PFSK-1 (cell line): ENCODE measurements around the gene OR6S1.

Source experiments
- FOXP2 ChIP-seq: optimal IDR thresholded peaks from 2 replicates; pipeline ENCODE3; 2011; ENCODE audit warnings: borderline replicate concordance, control low read depth, inconsistent platforms; ENCODE audit not compliant: insufficient read depth; ENCODE audit errors: extremely low read length, extremely low read depth
- POLR2AphosphoS5 ChIP-seq: IDR thresholded peaks from 2 replicates; pipeline ENCODE4 v1.6.1; 2012; ENCODE audit warnings: low read depth, mild to moderate bottlenecking, control low read depth, low read length, moderate library complexity
- SIN3A ChIP-seq: IDR thresholded peaks from 2 replicates; pipeline ENCODE4 v1.6.1; 2012; ENCODE audit warnings: mild to moderate bottlenecking, low read length, moderate library complexity, borderline replicate concordance; ENCODE audit not compliant: insufficient read depth
- TAF1 ChIP-seq: IDR thresholded peaks from 2 replicates; pipeline ENCODE4 v1.6.1; 2012; ENCODE audit warnings: low read length, control low read depth, borderline replicate concordance; ENCODE audit not compliant: insufficient read depth
- TF ChIP-seq, protein P1 (sequence below), 2 experiments: IDR thresholded peaks; 2 replicates each; pipeline versions ENCODE4 v1.6.1 to v1.8.0; 2011 to 2012; ENCODE audit warnings: low read depth in 2 of 2, low read length in 2 of 2, control low read depth in 1 of 2, inconsistent platforms in 1 of 2, mild to moderate bottlenecking in 1 of 2, moderate library complexity in 1 of 2; ENCODE audit not compliant: insufficient read depth in 1 of 2

The OR6S1 gene

DNA sequence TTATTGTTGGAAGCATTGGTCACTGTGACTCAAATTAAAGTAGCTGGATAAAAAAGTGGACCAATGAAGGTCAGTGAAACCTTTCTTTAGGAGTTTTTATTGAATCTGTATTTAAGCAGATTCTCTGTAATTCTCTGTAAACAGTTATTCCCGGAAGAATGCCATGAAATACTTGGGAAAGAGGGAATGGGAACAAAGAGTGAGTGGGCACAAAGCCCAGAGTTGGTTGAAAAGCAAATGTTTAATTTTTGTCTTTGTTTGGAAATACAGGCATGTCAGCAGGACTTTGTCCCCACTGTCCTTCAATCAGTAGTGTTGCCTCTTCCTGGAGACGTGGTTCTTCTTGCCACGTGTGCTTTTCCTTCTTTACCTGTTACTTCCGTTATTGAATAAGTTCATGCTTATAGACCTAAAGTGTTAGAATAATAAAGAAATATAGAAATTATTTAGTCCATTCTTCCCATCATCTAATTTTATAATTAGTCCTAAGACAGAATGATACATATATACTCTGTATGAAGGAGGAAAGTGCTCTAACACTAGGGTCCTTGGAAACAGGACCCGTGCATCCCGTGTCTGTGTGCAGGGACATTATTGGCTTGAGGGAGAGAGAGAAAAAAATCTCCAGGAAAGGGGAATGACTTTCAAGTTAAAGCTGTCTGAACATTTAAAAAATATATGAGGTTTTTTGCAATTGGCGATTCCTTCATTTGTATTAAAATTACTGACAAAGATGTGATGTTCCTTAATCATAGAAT, 45.1 kb upstream of the OR6S1 start:
- TF ChIP-seq, protein P1, sequence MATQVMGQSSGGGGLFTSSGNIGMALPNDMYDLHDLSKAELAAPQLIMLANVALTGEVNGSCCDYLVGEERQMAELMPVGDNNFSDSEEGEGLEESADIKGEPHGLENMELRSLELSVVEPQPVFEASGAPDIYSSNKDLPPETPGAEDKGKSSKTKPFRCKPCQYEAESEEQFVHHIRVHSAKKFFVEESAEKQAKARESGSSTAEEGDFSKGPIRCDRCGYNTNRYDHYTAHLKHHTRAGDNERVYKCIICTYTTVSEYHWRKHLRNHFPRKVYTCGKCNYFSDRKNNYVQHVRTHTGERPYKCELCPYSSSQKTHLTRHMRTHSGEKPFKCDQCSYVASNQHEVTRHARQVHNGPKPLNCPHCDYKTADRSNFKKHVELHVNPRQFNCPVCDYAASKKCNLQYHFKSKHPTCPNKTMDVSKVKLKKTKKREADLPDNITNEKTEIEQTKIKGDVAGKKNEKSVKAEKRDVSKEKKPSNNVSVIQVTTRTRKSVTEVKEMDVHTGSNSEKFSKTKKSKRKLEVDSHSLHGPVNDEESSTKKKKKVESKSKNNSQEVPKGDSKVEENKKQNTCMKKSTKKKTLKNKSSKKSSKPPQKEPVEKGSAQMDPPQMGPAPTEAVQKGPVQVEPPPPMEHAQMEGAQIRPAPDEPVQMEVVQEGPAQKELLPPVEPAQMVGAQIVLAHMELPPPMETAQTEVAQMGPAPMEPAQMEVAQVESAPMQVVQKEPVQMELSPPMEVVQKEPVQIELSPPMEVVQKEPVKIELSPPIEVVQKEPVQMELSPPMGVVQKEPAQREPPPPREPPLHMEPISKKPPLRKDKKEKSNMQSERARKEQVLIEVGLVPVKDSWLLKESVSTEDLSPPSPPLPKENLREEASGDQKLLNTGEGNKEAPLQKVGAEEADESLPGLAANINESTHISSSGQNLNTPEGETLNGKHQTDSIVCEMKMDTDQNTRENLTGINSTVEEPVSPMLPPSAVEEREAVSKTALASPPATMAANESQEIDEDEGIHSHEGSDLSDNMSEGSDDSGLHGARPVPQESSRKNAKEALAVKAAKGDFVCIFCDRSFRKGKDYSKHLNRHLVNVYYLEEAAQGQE (IDR thresholded peaks at IDR 0.05; ENCODE audit: insufficient read depth in 1 of 2, low read depth in 2 of 2, low read length in 2 of 2) = no peak
- TF ChIP-seq FOXP2 (no peak), SIN3A (no peak), TAF1 (no peak), POLR2AphosphoS5 (no peak)

DNA sequence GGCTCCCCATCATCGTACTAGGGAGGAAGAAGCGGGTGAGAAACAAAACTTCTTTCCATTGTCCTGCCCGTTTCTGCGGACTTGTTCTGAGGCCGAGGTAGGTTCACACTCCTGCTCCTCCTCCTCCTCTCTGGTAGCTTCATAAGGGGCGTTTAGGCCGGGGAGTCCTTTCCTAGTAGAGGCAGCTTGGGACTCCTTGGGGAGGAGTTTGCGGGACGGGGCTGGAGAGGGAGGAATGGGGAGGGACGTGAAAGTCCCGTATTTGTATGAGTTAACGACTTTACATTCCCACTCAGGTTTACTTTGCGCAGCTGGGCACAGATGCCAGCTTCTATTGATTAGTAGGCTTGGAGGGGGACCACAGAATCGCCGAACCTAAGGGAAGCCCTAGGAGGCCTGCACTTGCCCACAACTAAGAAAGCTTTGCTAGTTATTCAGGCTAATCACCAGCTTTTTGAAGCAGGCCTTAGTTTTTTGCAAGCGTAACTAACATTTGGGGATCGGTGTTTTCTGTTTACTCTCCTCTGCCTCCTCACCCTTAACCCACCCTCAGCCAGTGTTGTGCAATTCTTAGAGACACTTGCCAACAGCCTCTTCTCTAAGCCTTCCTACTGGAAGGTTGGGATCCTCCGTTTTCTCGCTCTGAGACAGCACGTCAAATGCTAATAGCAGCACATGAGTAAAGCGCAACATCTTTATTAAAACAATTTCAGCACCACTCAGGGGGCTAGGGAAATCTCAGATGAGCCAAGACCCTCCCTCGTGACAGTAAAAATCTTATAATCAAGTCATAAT, 43.4 kb upstream of the OR6S1 start:
- TF ChIP-seq TAF1 (no peak), SIN3A (no peak), POLR2AphosphoS5 (no peak), FOXP2 (no peak)
- TF ChIP-seq, protein P1 (IDR thresholded peaks at IDR 0.05; ENCODE audit: insufficient read depth in 1 of 2, low read depth in 2 of 2, low read length in 2 of 2) = no peak

GRCh38 chr14:20683891-20684661, 42.6 kb upstream of the OR6S1 start, which contains the start of gene RNASE4:
Gene RNASE4 (plus strand): TSS chr14:20684560. CDS start chr14:20699372, 14,812 bp downstream.
- TF ChIP-seq TAF1 = no peak
- TF ChIP-seq, protein P1 (IDR thresholded peaks at IDR 0.05; ENCODE audit: insufficient read depth in 1 of 2, low read depth in 2 of 2, low read length in 2 of 2) = no peak
- TF ChIP-seq SIN3A = no peak
- no peak for TF ChIP-seq POLR2AphosphoS5

DNA sequence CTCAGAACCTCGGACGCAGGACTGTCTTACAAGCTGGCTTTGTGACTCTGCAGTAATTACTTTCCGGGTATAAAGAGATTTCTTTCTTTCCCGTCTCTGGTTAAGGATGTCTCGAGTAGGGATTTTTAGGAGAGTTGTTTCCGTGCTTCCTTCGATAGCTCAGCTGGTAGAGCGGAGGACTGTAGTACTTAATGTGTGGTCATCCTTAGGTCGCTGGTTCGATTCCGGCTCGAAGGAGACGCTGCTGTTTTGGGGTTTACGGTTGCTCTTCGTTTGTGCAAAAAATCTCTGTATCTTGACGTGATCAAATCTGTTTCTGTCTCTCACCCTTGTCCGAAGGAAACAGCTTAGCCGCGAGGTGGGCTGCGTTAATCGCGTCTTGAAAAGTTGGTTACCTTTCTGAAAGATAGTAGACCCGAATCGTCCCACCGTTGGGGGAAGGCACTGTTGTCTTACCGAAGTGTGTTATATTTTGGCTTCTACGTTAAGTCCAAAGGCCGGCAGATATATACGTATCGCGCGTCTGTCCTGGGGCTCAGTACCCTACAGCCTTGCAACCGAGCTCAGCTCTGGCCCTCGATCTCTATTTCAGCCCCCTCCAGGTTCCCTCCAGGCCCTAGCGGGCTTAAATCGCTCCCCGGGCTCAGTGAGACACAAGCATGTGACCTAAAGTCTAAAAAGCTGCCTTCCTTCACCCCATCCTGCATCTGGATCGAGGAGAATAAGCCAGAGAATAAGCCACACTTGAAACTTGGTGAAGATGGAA, 41.8 kb upstream of the OR6S1 start:
- no peak for TF ChIP-seq TAF1
- TF ChIP-seq FOXP2 = no peak
- TF ChIP-seq, protein P1 (IDR thresholded peaks at IDR 0.05; ENCODE audit: insufficient read depth in 1 of 2, low read depth in 2 of 2, low read length in 2 of 2) = no peak
- TF ChIP-seq POLR2AphosphoS5 = no peak
- no peak for TF ChIP-seq SIN3A
